Keratinocyte (primary cell): ENCODE data around the gene BDH2. TPM values are rescaled to one million over a fixed set of nuclear protein-coding genes. Genes with fewer than 3 reads are reported as not detected.

ENCODE experiments used
- DNase-seq: peaks from one replicate; pipeline ENCODE4 v3.0.0-alpha.2; 2011; ENCODE audit warnings: low read depth, missing footprints, low spot score
- FAIRE-seq: peaks from 2 replicates; lab custom pipeline; 2011; peaks lifted over from hg19 to GRCh38; lab: Jason Lieb, UNC
- H2AFZ ChIP-seq: 2 replicates; pipeline ENCODE4 v1.6.0; 2012; ENCODE audit warnings: low read length, control low read depth, inconsistent platforms; ENCODE audit not compliant: control insufficient read depth
- H3K27ac ChIP-seq: 2 replicates; pipeline ENCODE4 v1.5.1; 2011; ENCODE audit warnings: low read length; ENCODE audit not compliant: control insufficient read depth, insufficient read depth
- H3K27me3 ChIP-seq: 3 replicates; pipeline ENCODE4 v1.6.0; 2011; ENCODE audit warnings: low read length; ENCODE audit not compliant: control insufficient read depth, insufficient read depth; ENCODE audit errors: extremely low read depth
- H3K36me3 ChIP-seq, 2 experiments: 2 replicates in 1 of 2; 3 replicates in 1 of 2; pipeline ENCODE4 v1.5.1; 2011; ENCODE audit warnings: low read length in 2 of 2, mild to moderate bottlenecking in 1 of 2; ENCODE audit not compliant: control insufficient read depth in 2 of 2, insufficient read depth in 2 of 2; ENCODE audit errors: extremely low read depth in 1 of 2
- H3K4me1 ChIP-seq: 3 replicates; pipeline ENCODE4 v1.5.1; 2011; ENCODE audit warnings: low read length; ENCODE audit not compliant: control insufficient read depth, insufficient read depth; ENCODE audit errors: extremely low read depth
- H3K4me2 ChIP-seq: 3 replicates; pipeline ENCODE4 v1.6.0; 2011; ENCODE audit warnings: low read depth, low read length; ENCODE audit not compliant: control insufficient read depth, insufficient read depth; ENCODE audit errors: extremely low read depth
- H3K4me3 ChIP-seq, 3 experiments: fragments of 200-600 bp in 1 of 3; sonication (generic) in 1 of 3; 2 replicates in 2 of 3; 3 replicates in 1 of 3; pipeline ENCODE4 v1.5.1; 2011 to 2016; ENCODE audit warnings: low read length in 3 of 3, mild to moderate bottlenecking in 3 of 3, control low read depth in 2 of 3, inconsistent platforms in 1 of 3, low read depth in 1 of 3, mixed read lengths in 1 of 3, mixed run types in 1 of 3, moderate library complexity in 1 of 3; ENCODE audit not compliant: control insufficient read depth in 2 of 3, insufficient read depth in 2 of 3; ENCODE audit errors: extremely low read depth in 1 of 3
- H3K79me2 ChIP-seq: 2 replicates; pipeline ENCODE4 v1.6.0; 2012; ENCODE audit warnings: low read length; ENCODE audit not compliant: control insufficient read depth, insufficient read depth
- H3K9ac ChIP-seq: 3 replicates; pipeline ENCODE4 v1.6.0; 2011; ENCODE audit warnings: low read length; ENCODE audit not compliant: control insufficient read depth, insufficient read depth; ENCODE audit errors: extremely low read depth
- H3K9me1 ChIP-seq: 3 replicates; pipeline ENCODE4 v1.6.0; 2011; ENCODE audit warnings: low read length; ENCODE audit not compliant: control insufficient read depth, insufficient read depth; ENCODE audit errors: extremely low read depth
- H3K9me3 ChIP-seq: 2 replicates; pipeline ENCODE4 v1.5.1; 2012; ENCODE audit warnings: low read depth, low read length; ENCODE audit not compliant: control insufficient read depth
- H4K20me1 ChIP-seq: 3 replicates; pipeline ENCODE4 v1.6.0; 2011; ENCODE audit warnings: low read length; ENCODE audit not compliant: control insufficient read depth, insufficient read depth; ENCODE audit errors: extremely low read depth
- CTCF ChIP-seq, 3 experiments: IDR thresholded peaks in 1 of 3; conservative IDR thresholded peaks in 1 of 3; optimal IDR thresholded peaks in 1 of 3; 2 replicates in 2 of 3; 3 replicates in 1 of 3; pipeline versions ENCODE3 to v1.5.1; 2011; ENCODE audit warnings: low read length in 3 of 3, mild to moderate bottlenecking in 3 of 3, moderate library complexity in 2 of 3, control low read depth in 1 of 3, inconsistent platforms in 1 of 3; ENCODE audit not compliant: insufficient read depth in 2 of 3; ENCODE audit errors: extremely low read depth in 1 of 3
- EZH2 ChIP-seq: IDR thresholded peaks from one replicate; pipeline ENCODE4 v1.6.1; 2012; ENCODE audit warnings: inconsistent platforms, mild to moderate bottlenecking, low read length, moderate library complexity
- dilution Hi-C: fragments of 300-500 bp; cut with MboI; formaldehyde crosslinking; loops from one replicate; pipeline ENCODE4 v1.7.0; 2020; ENCODE audit warnings: low sequenced_read_pairs; ENCODE audit not compliant: extremely low pct_ligation_motif_present
- polyA plus RNA-seq, 5 experiments: library from polyadenylated mRNA; depleted of rRNA in 3 of 5; stranded (reverse) in 3 of 5; stranded (forward) in 1 of 5; unstranded in 1 of 5; fragments of >200 nt; gene quantifications; 1 replicate in 1 of 5; 2 replicates in 3 of 5; 3 replicates in 1 of 5; pipeline versions ENCODE4 v1.2.1 to v1.2.3, GENCODE V29; 2011 to 2012; ENCODE audit warnings: missing spikeins in 2 of 5, low read depth in 1 of 5, low replicate concordance in 1 of 5

Gene BDH2
- polyA plus RNA-seq, 1 donor (not counting 4 experiments of a cell fraction or from before 2014, with no cell fraction given): 58.1 TPM

- peak overlapping the region; percentile 58 to 78 (median 77) for H3K4me3 ChIP-seq
- TF ChIP-seq CTCF (optimal IDR thresholded peaks at IDR 0.05 in 1 of 3, IDR thresholded peaks at IDR 0.05 in 1 of 3, conservative IDR thresholded peaks at IDR 0.05 in 1 of 3; ENCODE audit: extremely low read depth in 1 of 3, insufficient read depth in 2 of 3, low read length in 3 of 3) (no peak), EZH2 (no peak)
- H3K4me1 ChIP-seq: peaks cover 23% of the 10 kb centered on the region
- no peak for DNase-seq
- no peaks in the 10 kb centered on the region for H3K9me3 ChIP-seq
- dilution Hi-C loops: no loop called here
- H3K36me3 ChIP-seq: no peaks in the 10 kb centered on the region
- peak overlapping the region; percentile 84 for H3K27ac ChIP-seq
- peaks cover 35% of the 10 kb centered on the region for H3K79me2 ChIP-seq
- H3K27me3 ChIP-seq: no peaks in the 10 kb centered on the region
- H4K20me1 ChIP-seq: no peaks in the 10 kb centered on the region
- peak overlapping the region; percentile 92 for H3K9ac ChIP-seq
- no peak for FAIRE-seq
- peak overlapping the region; percentile 78 for H3K4me2 ChIP-seq
- no peaks in the 10 kb centered on the region for H3K9me1 ChIP-seq
- H2AFZ ChIP-seq: no peak overlapping the region
Measured at GRCh38 chr4:103074744-103075434, 24.7 kb downstream of the BDH2 start.

DNA sequence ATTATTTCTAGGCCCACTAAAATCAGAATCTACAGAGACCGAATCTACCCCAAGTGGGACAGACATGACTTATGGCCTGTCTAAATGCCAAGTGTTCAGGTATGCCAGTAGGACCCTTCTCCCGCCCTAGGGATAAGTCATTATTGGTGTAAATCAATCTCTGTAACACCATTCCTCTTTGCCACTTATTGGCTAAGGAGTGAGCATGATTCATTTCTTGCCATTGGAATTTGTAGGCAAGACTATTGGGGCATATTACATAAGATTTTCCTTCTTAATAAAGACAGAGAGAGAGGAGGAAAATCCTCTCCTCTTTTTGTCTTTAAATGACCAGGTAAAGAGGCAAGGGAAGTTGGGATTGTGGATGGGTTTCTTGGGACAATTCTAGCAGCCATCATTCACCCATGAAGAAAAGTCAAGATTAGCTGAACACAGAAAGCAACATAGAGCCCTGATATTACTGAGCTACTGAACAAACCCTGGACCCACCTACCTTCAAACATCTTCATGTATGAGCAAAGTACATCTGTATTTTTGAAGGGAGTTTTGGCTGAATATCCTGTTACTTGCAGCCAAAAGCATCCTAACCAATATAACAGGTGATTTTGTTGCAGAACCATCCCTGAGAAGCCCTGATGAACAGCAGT, 25.7 kb downstream of the BDH2 start:
- dilution Hi-C loops: no loop called here
- no peak for TF ChIP-seq EZH2
- TF ChIP-seq CTCF (optimal IDR thresholded peaks at IDR 0.05 in 1 of 3, IDR thresholded peaks at IDR 0.05 in 1 of 3, conservative IDR thresholded peaks at IDR 0.05 in 1 of 3; ENCODE audit: extremely low read depth in 1 of 3, insufficient read depth in 2 of 3, low read length in 3 of 3): no peak
- no peak overlapping the region for H2AFZ ChIP-seq
- H3K9ac ChIP-seq: no peak overlapping the region
- H3K9me3 ChIP-seq: no peaks in the 10 kb centered on the region
- H3K27ac ChIP-seq: peak overlapping the region; percentile 2
- H3K4me1 ChIP-seq: peaks cover 23% of the 10 kb centered on the region
- H3K4me2 ChIP-seq: peak overlapping the region; percentile 78
- H3K9me1 ChIP-seq: no peaks in the 10 kb centered on the region
- H3K4me3 ChIP-seq: no peak overlapping the region
- peaks cover 38% of the 10 kb centered on the region for H3K79me2 ChIP-seq
- no peaks in the 10 kb centered on the region for H4K20me1 ChIP-seq
- DNase-seq (no peak), FAIRE-seq (no peak)
- no peaks in the 10 kb centered on the region for H3K36me3 ChIP-seq
- no peaks in the 10 kb centered on the region for H3K27me3 ChIP-seq
